IgD-negative memory B cell (primary cell): Measurements from ENCODE around the gene KIRREL1. TPM values are rescaled to one million over a fixed set of nuclear protein-coding genes. Genes with fewer than 3 reads are reported as not detected.

Source experiments
- H3K27ac Mint-ChIP-seq, 3 donors: one replicate each; pipeline ENCODE4 v1.8.0; 2020 to 2022; ENCODE audit warnings: mild to moderate bottlenecking in 3 of 3, mixed read lengths in 3 of 3, moderate library complexity in 1 of 3
- H3K27me3 Mint-ChIP-seq: one replicate; pipeline ENCODE4 v1.8.0; 2021; ENCODE audit warnings: mixed read lengths
- H3K36me3 Mint-ChIP-seq: one replicate; pipeline ENCODE4 v1.8.0; 2020; ENCODE audit warnings: mild to moderate bottlenecking, mixed read lengths
- H3K4me1 Mint-ChIP-seq, 3 donors: one replicate each; pipeline ENCODE4 v1.8.0; 2020 to 2022; ENCODE audit warnings: mixed read lengths in 3 of 3, mild to moderate bottlenecking in 1 of 3
- H3K4me3 Mint-ChIP-seq, 4 donors: one replicate each; pipeline ENCODE4 v1.8.0; 2020 to 2022; ENCODE audit warnings: mild to moderate bottlenecking in 4 of 4, mixed read lengths in 4 of 4, moderate library complexity in 3 of 4
- H3K9me3 Mint-ChIP-seq, 3 donors: one replicate each; pipeline ENCODE4 v1.8.0; 2020 to 2021; ENCODE audit warnings: mixed read lengths in 3 of 3, mild to moderate bottlenecking in 1 of 3
- polyA plus RNA-seq: library from polyadenylated mRNA; unstranded; fragments of 300-500 nt; fragmentation: Illumina TruSeq; gene quantifications from one replicate; pipeline ENCODE4 v1.2.3, GENCODE V29; 2021

KIRREL1 gene
- polyA plus RNA-seq, 1 donor from 2014 or later: not detected

GRCh38 chr1:158046715-158047510 lies 53.5 kb downstream of the KIRREL1 start:
- no peak overlapping the region for H3K27ac Mint-ChIP-seq

GRCh38 chr1:158048371-158049067 lies 55.1 kb downstream of the KIRREL1 start:
- Mint-ChIP-seq H3K4me3 (no peak overlapping the region), H3K4me1 (peaks cover 0 to 2% (median 0%) of the 10 kb centered on the region in 3 donors), H3K27ac (no peak overlapping the region), H3K27me3 (peaks cover 25% of the 10 kb centered on the region), H3K9me3 (no peaks in the 10 kb centered on the region), H3K36me3 (no peaks in the 10 kb centered on the region)

More at GRCh38 chr1:158046715-158047510, 53.5 kb downstream of the KIRREL1 start:
- Mint-ChIP-seq H3K9me3 (no peaks in the 10 kb centered on the region), H3K36me3 (no peaks in the 10 kb centered on the region), H3K4me1 (peaks cover 0 to 2% (median 0%) of the 10 kb centered on the region in 3 donors), H3K27me3 (peaks cover 22% of the 10 kb centered on the region), H3K4me3 (peak overlapping the region in 1 of 4 donors; percentile 49)

- peaks cover 22% of the 10 kb centered on the region for H3K27me3 Mint-ChIP-seq
- H3K36me3 Mint-ChIP-seq: no peaks in the 10 kb centered on the region
- H3K9me3 Mint-ChIP-seq: no peaks in the 10 kb centered on the region
- peaks cover 0 to 2% (median 0%) of the 10 kb centered on the region in 3 donors for H3K4me1 Mint-ChIP-seq
- no peak overlapping the region for H3K4me3 Mint-ChIP-seq
- no peak overlapping the region for H3K27ac Mint-ChIP-seq
Measured at GRCh38 chr1:158049853-158050252, 56.4 kb downstream of the KIRREL1 start.

GRCh38 chr1:158053276-158053675 lies 59.8 kb downstream of the KIRREL1 start:
- no peaks in the 10 kb centered on the region for H3K9me3 Mint-ChIP-seq
- H3K36me3 Mint-ChIP-seq: no peaks in the 10 kb centered on the region
- peaks cover 12% of the 10 kb centered on the region for H3K27me3 Mint-ChIP-seq
- no peak overlapping the region for H3K4me3 Mint-ChIP-seq
- H3K27ac Mint-ChIP-seq: no peak overlapping the region
- H3K4me1 Mint-ChIP-seq: peaks cover 0 to 3% (median 0%) of the 10 kb centered on the region in 3 donors

- no peak overlapping the region for H3K27ac Mint-ChIP-seq
- peaks cover 0 to 3% (median 0%) of the 10 kb centered on the region in 3 donors for H3K4me1 Mint-ChIP-seq
- H3K27me3 Mint-ChIP-seq: peaks cover 12% of the 10 kb centered on the region
- no peaks in the 10 kb centered on the region for H3K9me3 Mint-ChIP-seq
- no peak overlapping the region for H3K4me3 Mint-ChIP-seq
- H3K36me3 Mint-ChIP-seq: no peaks in the 10 kb centered on the region
Measured at GRCh38 chr1:158054721-158055120, 61.3 kb downstream of the KIRREL1 start.

GRCh38 chr1:158055854-158056253 lies 62.4 kb downstream of the KIRREL1 start:
- H3K4me1 Mint-ChIP-seq: peaks cover 0 to 3% (median 0%) of the 10 kb centered on the region in 3 donors
- peaks cover 12% of the 10 kb centered on the region for H3K27me3 Mint-ChIP-seq
- no peaks in the 10 kb centered on the region for H3K36me3 Mint-ChIP-seq
- H3K27ac Mint-ChIP-seq: peak overlapping the region in 1 of 3 donors; percentile 7
- no peak overlapping the region for H3K4me3 Mint-ChIP-seq
- H3K9me3 Mint-ChIP-seq: no peaks in the 10 kb centered on the region

GRCh38 chr1:158056498-158056897 lies 63.1 kb downstream of the KIRREL1 start:
- H3K27me3 Mint-ChIP-seq: peaks cover 12% of the 10 kb centered on the region
- no peaks in the 10 kb centered on the region for H3K9me3 Mint-ChIP-seq
- H3K36me3 Mint-ChIP-seq: no peaks in the 10 kb centered on the region
- no peak overlapping the region for H3K4me3 Mint-ChIP-seq
- peaks cover 0 to 3% (median 0%) of the 10 kb centered on the region in 3 donors for H3K4me1 Mint-ChIP-seq
- H3K27ac Mint-ChIP-seq: no peak overlapping the region

GRCh38 chr1:158058237-158058985 lies 65.0 kb downstream of the KIRREL1 start:
- H3K9me3 Mint-ChIP-seq: no peaks in the 10 kb centered on the region
- no peaks in the 10 kb centered on the region for H3K36me3 Mint-ChIP-seq
- H3K4me3 Mint-ChIP-seq: no peak overlapping the region
- peaks cover 0 to 3% (median 0%) of the 10 kb centered on the region in 3 donors for H3K4me1 Mint-ChIP-seq
- no peak overlapping the region for H3K27ac Mint-ChIP-seq
- peaks cover 12% of the 10 kb centered on the region for H3K27me3 Mint-ChIP-seq

- no peak overlapping the region for H3K4me3 Mint-ChIP-seq
- no peaks in the 10 kb centered on the region for H3K36me3 Mint-ChIP-seq
- H3K27ac Mint-ChIP-seq: no peak overlapping the region
- peaks cover 0 to 3% (median 0%) of the 10 kb centered on the region in 3 donors for H3K4me1 Mint-ChIP-seq
- H3K9me3 Mint-ChIP-seq: no peaks in the 10 kb centered on the region
- H3K27me3 Mint-ChIP-seq: peaks cover 12% of the 10 kb centered on the region
Measured at GRCh38 chr1:158059984-158060383, 66.5 kb downstream of the KIRREL1 start.

GRCh38 chr1:158062174-158062573 lies 68.7 kb downstream of the KIRREL1 start:
- H3K4me1 Mint-ChIP-seq: no peaks in the 10 kb centered on the region
- no peaks in the 10 kb centered on the region for H3K36me3 Mint-ChIP-seq
- no peaks in the 10 kb centered on the region for H3K9me3 Mint-ChIP-seq
- H3K27me3 Mint-ChIP-seq: peaks cover 18% of the 10 kb centered on the region
- H3K4me3 Mint-ChIP-seq: no peak overlapping the region
- H3K27ac Mint-ChIP-seq: no peak overlapping the region

GRCh38 chr1:158067662-158068061 lies 74.2 kb downstream of the KIRREL1 start:
- Mint-ChIP-seq H3K27ac (no peak overlapping the region), H3K4me1 (no peaks in the 10 kb centered on the region), H3K4me3 (no peak overlapping the region), H3K27me3 (peaks cover 27% of the 10 kb centered on the region), H3K36me3 (no peaks in the 10 kb centered on the region), H3K9me3 (no peaks in the 10 kb centered on the region)

GRCh38 chr1:158068918-158069317 lies 75.5 kb downstream of the KIRREL1 start:
- H3K36me3 Mint-ChIP-seq: no peaks in the 10 kb centered on the region
- H3K9me3 Mint-ChIP-seq: no peaks in the 10 kb centered on the region
- H3K4me1 Mint-ChIP-seq: no peaks in the 10 kb centered on the region
- H3K4me3 Mint-ChIP-seq: no peak overlapping the region
- peaks cover 20% of the 10 kb centered on the region for H3K27me3 Mint-ChIP-seq
- H3K27ac Mint-ChIP-seq: no peak overlapping the region

- no peaks in the 10 kb centered on the region for H3K4me1 Mint-ChIP-seq
- H3K4me3 Mint-ChIP-seq: no peak overlapping the region
- peaks cover 16% of the 10 kb centered on the region for H3K27me3 Mint-ChIP-seq
- no peaks in the 10 kb centered on the region for H3K36me3 Mint-ChIP-seq
- H3K27ac Mint-ChIP-seq: no peak overlapping the region
- no peaks in the 10 kb centered on the region for H3K9me3 Mint-ChIP-seq
Measured at GRCh38 chr1:158071138-158071537, 77.7 kb downstream of the KIRREL1 start.

GRCh38 chr1:158075078-158075477 lies 81.6 kb downstream of the KIRREL1 start:
- Mint-ChIP-seq H3K36me3 (peaks cover 1% of the 10 kb centered on the region), H3K9me3 (no peaks in the 10 kb centered on the region), H3K27me3 (peaks cover 9% of the 10 kb centered on the region), H3K27ac (no peak overlapping the region), H3K4me1 (peaks cover 0 to 10% (median 4%) of the 10 kb centered on the region in 3 donors), H3K4me3 (no peak overlapping the region)

- peaks cover 0 to 10% (median 4%) of the 10 kb centered on the region in 3 donors for H3K4me1 Mint-ChIP-seq
Measured at GRCh38 chr1:158076441-158076840, 83.0 kb downstream of the KIRREL1 start.

More at GRCh38 chr1:158076441-158076840, 83.0 kb downstream of the KIRREL1 start:
- Mint-ChIP-seq H3K4me3 (no peak overlapping the region), H3K9me3 (no peaks in the 10 kb centered on the region), H3K27me3 (peaks cover 5% of the 10 kb centered on the region), H3K27ac (no peak overlapping the region), H3K36me3 (peaks cover 1% of the 10 kb centered on the region)
